A549 (cell line): ENCODE measurements around the gene DOCK1. TPM values are rescaled to one million over a fixed set of nuclear protein-coding genes. Genes with fewer than 3 reads are reported as not detected.

ENCODE experiments used
- ATAC-seq, 2 experiments: fragments of 200-7000 bp in 1 of 2; fragments of >200 bp in 1 of 2; cut with Nextera tagmentation in 1 of 2; cut with Tn5 transposase in 1 of 2; 3 replicates each; pipeline versions ENCODE4 v1.8.0 to v1.9.1; 2018 to 2020; ENCODE audit warnings: mild to moderate bottlenecking in 1 of 2, moderate library complexity in 1 of 2
- CTCF ChIA-PET: fragments of 300-600 bp; sonication (Branson Sonifier 250); formaldehyde crosslinking; extraction: SDS; loops from one replicate; lab custom pipeline; 2021; ENCODE audit warnings: antibody characterized with exemption, inconsistent platforms; lab: Yijun Ruan, JAX
- POLR2A ChIA-PET: fragments of 350-600 bp; formaldehyde crosslinking; extraction: SDS; loops from one replicate; lab custom pipeline; 2021; ENCODE audit warnings: antibody characterized with exemption, inconsistent platforms; lab: Yijun Ruan, JAX
- DNase-seq, 2 experiments: peaks; one replicate each; pipeline versions ENCODE4 v3.0.0 to v3.0.0-alpha.2; 2011 to 2016; ENCODE audit warnings: low read depth in 1 of 2, low spot score in 1 of 2
- FAIRE-seq: peaks from 2 replicates; lab custom pipeline; 2011; peaks lifted over from hg19 to GRCh38; lab: Jason Lieb, UNC
- H3K27ac ChIP-seq, 2 experiments: fragments of >200 bp; sonication (Bioruptor Twin); formaldehyde crosslinking; 3 replicates each; pipeline ENCODE4 v1.5.1; 2016 to 2017
- H3K4me1 ChIP-seq: fragments of >200 bp; sonication (Bioruptor Twin); formaldehyde crosslinking; 3 replicates; pipeline ENCODE4 v1.6.1; 2016
- H3K4me2 ChIP-seq: fragments of >200 bp; sonication (Bioruptor Twin); formaldehyde crosslinking; 3 replicates; pipeline ENCODE4 v1.6.1; 2016
- H3K4me3 ChIP-seq: fragments of >200 bp; sonication (Bioruptor Twin); formaldehyde crosslinking; 3 replicates; pipeline ENCODE4 v1.5.1; 2016
- H3K9me3 ChIP-seq: fragments of >200 bp; sonication (Bioruptor Twin); formaldehyde crosslinking; 3 replicates; pipeline ENCODE4 v1.6.1; 2016
- CBX8 ChIP-seq: fragments of 200-600 bp; sonication (generic); IDR thresholded peaks from 2 replicates; pipeline ENCODE4 v1.6.1; 2016
- CEBPB ChIP-seq, 2 experiments: fragments of >200 bp in 1 of 2; sonication (Bioruptor Twin) in 1 of 2; formaldehyde crosslinking in 1 of 2; IDR thresholded peaks; 2 replicates each; pipeline ENCODE4 v1.6.1; 2012 to 2016
- CHD2 ChIP-seq: fragments of 150-350 bp; IDR thresholded peaks from 2 replicates; pipeline ENCODE4 v1.6.1; 2014; ENCODE audit warnings: low read length; ENCODE audit not compliant: partially characterized antibody
- E2F6 ChIP-seq: IDR thresholded peaks from 2 replicates; pipeline ENCODE4 v1.6.1; 2012; ENCODE audit warnings: low read depth, borderline replicate concordance
- EHF ChIP-seq: fragments of 250-450 bp; sonication (Bioruptor Pico); IDR thresholded peaks from 2 replicates; pipeline ENCODE4 v1.5.0; 2020; ENCODE audit warnings: mild to moderate bottlenecking
- FOXS1 ChIP-seq: fragments of 250-450 bp; sonication (Bioruptor Pico); IDR thresholded peaks from 2 replicates; pipeline ENCODE4 v1.5.0; 2020; ENCODE audit warnings: mild to moderate bottlenecking, moderate library complexity
- HMGXB4 ChIP-seq: fragments of 250-450 bp; sonication (Bioruptor Pico); IDR thresholded peaks from 2 replicates; pipeline ENCODE4 v1.5.0; 2021; ENCODE audit warnings: mild to moderate bottlenecking, moderate library complexity, borderline replicate concordance
- JUNB ChIP-seq: fragments of >200 bp; sonication (Bioruptor Twin); formaldehyde crosslinking; IDR thresholded peaks from 2 replicates; pipeline ENCODE4 v1.6.1; 2016
- KDM1A ChIP-seq: fragments of 200-600 bp; sonication (generic); IDR thresholded peaks from 2 replicates; pipeline ENCODE4 v1.6.1; 2016; ENCODE audit warnings: low read depth, mild to moderate bottlenecking
- MAFK ChIP-seq: fragments of 450-650 bp; IDR thresholded peaks from 2 replicates; pipeline ENCODE4 v1.6.1; 2014; ENCODE audit not compliant: partially characterized antibody
- MAX ChIP-seq: IDR thresholded peaks from 2 replicates; pipeline ENCODE4 v1.6.1; 2012
- MAZ ChIP-seq: fragments of 150-350 bp; IDR thresholded peaks from 2 replicates; pipeline ENCODE4 v1.6.1; 2014; ENCODE audit warnings: antibody characterized with exemption, low read depth, low read length, borderline replicate concordance
- MYC ChIP-seq: IDR thresholded peaks from 2 replicates; pipeline ENCODE4 v1.6.1; 2012; ENCODE audit warnings: mild to moderate bottlenecking, inconsistent platforms, low read length, improper control_type of control experiment, borderline replicate concordance
- PBX3 ChIP-seq: IDR thresholded peaks from 2 replicates; pipeline ENCODE4 v1.6.1; 2012
- POLR2AphosphoS2 ChIP-seq: conservative IDR thresholded peaks from 2 replicates; pipeline ENCODE4 v1.6.1; 2012; ENCODE audit warnings: low read length, improper control_type of control experiment, inconsistent platforms
- RAD21 ChIP-seq, 2 experiments: fragments of >200 bp in 1 of 2; sonication (Bioruptor Twin) in 1 of 2; formaldehyde crosslinking in 1 of 2; IDR thresholded peaks in 1 of 2; conservative IDR thresholded peaks in 1 of 2; 2 replicates in 1 of 2; 3 replicates in 1 of 2; pipeline ENCODE4 v1.6.1; 2012 to 2018; ENCODE audit warnings: inconsistent platforms in 1 of 2
- SREBF2 ChIP-seq: fragments of 450-650 bp; IDR thresholded peaks from 2 replicates; pipeline ENCODE4 v1.6.1; 2014; ENCODE audit warnings: mild to moderate bottlenecking, moderate library complexity
- TFCP2L1 ChIP-seq: fragments of 250-450 bp; sonication (Bioruptor Pico); IDR thresholded peaks from 2 replicates; pipeline ENCODE4 v1.5.0; 2021; ENCODE audit warnings: mild to moderate bottlenecking
- ZFP36 ChIP-seq: fragments of 450-650 bp; IDR thresholded peaks from 2 replicates; pipeline ENCODE4 v1.6.1; 2014; ENCODE audit warnings: borderline replicate concordance; ENCODE audit not compliant: partially characterized antibody
- WGBS: methylation state at CpG from one replicate; pipeline ENCODE4 v1.1.6; 2017; ENCODE audit errors: missing lambda C conversion rate; 5-methylcytosine and 5-hydroxymethylcytosine counted together
- polyA plus RNA-seq, 4 experiments: library from polyadenylated mRNA; depleted of rRNA in 3 of 4; stranded (reverse); fragments of >200 nt; fragmentation: RNase III in 1 of 4; extraction: RNeasy Plus Mini Kit Qiagen cat#74134 plus additional on column Dnase treatment in 1 of 4; gene quantifications; 2 replicates in 3 of 4; 3 replicates in 1 of 4; pipeline ENCODE4 v1.2.3, GENCODE V29; 2011 to 2017

Gene DOCK1
- polyA plus RNA-seq, 2 of the 4 experiments (the other 2 are of a cell fraction): 22.6 to 28.2 TPM

- TF ChIP-seq PBX3 (no peak), SREBF2 (no peak), HMGXB4 (CRISPR knock-in tag) (no peak)
- TF ChIP-seq, all 56 proteins: peak for 0
Observed at GRCh38 chr10:127368929-127369328, 463.7 kb downstream of the DOCK1 start (continued).

GRCh38 chr10:127370601-127371000, 465.4 kb downstream of the DOCK1 start:
- H3K9me3 ChIP-seq: no peaks in the 10 kb centered on the region
- WGBS: 94% methylated on average over 7 of the region's 7 CpGs
- H3K27ac ChIP-seq: no peak overlapping the region
- DNase-seq (no peak), ATAC-seq (no peak), FAIRE-seq (no peak)
- no peak overlapping the region for H3K4me3 ChIP-seq
- ChIA-PET CTCF (no interaction called here), POLR2A (no interaction called here)
- H3K4me2 ChIP-seq: no peak overlapping the region
- no peaks in the 10 kb centered on the region for H3K4me1 ChIP-seq
- TF ChIP-seq E2F6: no peak

- DNase-seq (no peak), FAIRE-seq (no peak), ATAC-seq (no peak)
- Histone ChIP-seq H3K4me2 (no peak overlapping the region), H3K4me3 (no peak overlapping the region), H3K27ac (no peak overlapping the region), H3K4me1 (no peaks in the 10 kb centered on the region), H3K9me3 (no peaks in the 10 kb centered on the region)
- TF ChIP-seq MAX (no peak), EHF (no peak), E2F6 (no peak)
- WGBS: 82% methylated on average over 3 of the region's 3 CpGs
- ChIA-PET POLR2A (no interaction called here), CTCF (interaction anchor here (1.1 kb wide), 1 partner anchor 15 kb away, joined by 3 read pairs; no protein-coding TSS in a partner anchor)
Observed at GRCh38 chr10:127372361-127372760, 467.1 kb downstream of the DOCK1 start.

GRCh38 chr10:127374074-127374680, 468.9 kb downstream of the DOCK1 start:
- peak; percentile 79 for TF ChIP-seq MAFK
- TF ChIP-seq E2F6: no peak
- no peak for TF ChIP-seq MYC
- no peak for TF ChIP-seq TFCP2L1 (CRISPR knock-in tag)
- no peak for TF ChIP-seq CEBPB (IDR thresholded peaks at IDR 0.05)
- Histone ChIP-seq H3K4me2 (no peak overlapping the region), H3K9me3 (no peaks in the 10 kb centered on the region), H3K4me1 (no peaks in the 10 kb centered on the region), H3K4me3 (no peak overlapping the region), H3K27ac (no peak overlapping the region)
- ChIA-PET POLR2A (no interaction called here), CTCF (no interaction called here)
- FAIRE-seq (no peak), DNase-seq (no peak), ATAC-seq (no peak)
- 91% methylated on average over 20 of the region's 20 CpGs for WGBS

GRCh38 chr10:127374901-127375300, 469.7 kb downstream of the DOCK1 start:
- DNase-seq: no peak
- Histone ChIP-seq H3K4me2 (no peak overlapping the region), H3K9me3 (no peaks in the 10 kb centered on the region), H3K27ac (no peak overlapping the region), H3K4me1 (no peaks in the 10 kb centered on the region), H3K4me3 (no peak overlapping the region)
- POLR2A ChIA-PET: no interaction called here
- no peak for FAIRE-seq
- no peak for ATAC-seq
- 79% methylated on average over 5 of the region's 5 CpGs for WGBS
- CTCF ChIA-PET: no interaction called here
- TF ChIP-seq MYC (no peak), JUNB (no peak), POLR2AphosphoS2 (no peak), KDM1A (no peak), CHD2 (no peak), RAD21 (conservative IDR thresholded peaks at IDR 0.05 in 1 of 2, IDR thresholded peaks at IDR 0.05 in 1 of 2) (no peak), CBX8 (no peak), FOXS1 (no peak), ZFP36 (no peak), MAZ (no peak)
